ENCODE results near the gene RAP1GAP. TPM values are rescaled to one million over a fixed set of nuclear protein-coding genes. Genes with fewer than 3 reads are reported as not detected.
A peak's percentile ranks its signal among the peaks of the same experiment; 100 is the strongest.
"Not testable (repeated sequence)": the region's sequence is repeated elsewhere in the genome, so short reads cannot be mapped to it uniquely, and the experiment has no call there.

Gene RAP1GAP
- total and polyA plus RNA-seq, 8 donors, result 21.1 to 117 (median 59.2) TPM

DNA sequence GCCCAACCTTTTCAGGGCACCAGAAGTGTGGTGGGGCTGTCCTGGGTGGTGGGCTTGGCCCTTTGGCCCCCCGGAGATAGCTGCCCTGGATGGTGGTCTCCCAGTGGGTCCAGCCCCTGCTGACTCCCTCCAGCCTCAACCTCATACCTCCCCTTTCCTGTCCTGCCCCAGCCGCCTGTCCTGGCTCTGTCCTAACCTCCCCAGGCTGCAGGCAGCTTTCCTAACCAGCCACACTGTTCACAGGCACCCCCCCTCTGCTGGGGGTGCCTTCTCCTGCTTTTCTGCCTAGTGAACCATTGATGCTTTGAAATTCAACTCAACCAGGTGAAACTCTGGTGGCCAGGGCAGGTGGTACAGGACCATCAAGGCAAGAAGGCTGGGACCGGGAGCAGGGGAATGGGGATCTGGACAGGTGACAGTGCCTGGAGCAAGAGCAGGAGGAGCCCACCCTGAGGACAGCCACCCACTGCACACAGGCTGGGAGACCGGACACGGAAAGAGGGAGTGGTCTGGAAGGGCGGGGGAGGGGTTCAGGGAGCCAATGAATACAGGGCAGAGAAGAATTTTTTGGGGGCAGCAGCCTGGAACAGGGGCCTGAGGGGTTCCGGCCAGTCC, 35.9 kb downstream of the RAP1GAP start:
- intact Hi-C loops (cut with DNase I; ENCODE audit: low total_unique reads), result no loop called here
- Histone ChIP-seq H3K9me3 (no peaks in the 10 kb centered on the region), H3K4me1 (peaks cover 25 to 44% (median 39%) of the 10 kb centered on the region in 4 donors), H3K27me3 (peaks cover 0 to 46% (median 0%) of the 10 kb centered on the region in 3 donors), H3K4me3 (no peak overlapping the region), H3K36me3 (no peaks in the 10 kb centered on the region), H3K27ac (peak overlapping the region; percentile 39 to 85 (median 78))
- WGBS, 5 donors, result 50 to 71% (median 59%) methylated on average over 7 of the region's 7 CpGs
- no peak for TF ChIP-seq POLR2A (IDR thresholded peaks at IDR 0.05)
- no peak for TF ChIP-seq POLR2AphosphoS5 (IDR thresholded peaks at IDR 0.05)
- TF ChIP-seq, protein P1, sequence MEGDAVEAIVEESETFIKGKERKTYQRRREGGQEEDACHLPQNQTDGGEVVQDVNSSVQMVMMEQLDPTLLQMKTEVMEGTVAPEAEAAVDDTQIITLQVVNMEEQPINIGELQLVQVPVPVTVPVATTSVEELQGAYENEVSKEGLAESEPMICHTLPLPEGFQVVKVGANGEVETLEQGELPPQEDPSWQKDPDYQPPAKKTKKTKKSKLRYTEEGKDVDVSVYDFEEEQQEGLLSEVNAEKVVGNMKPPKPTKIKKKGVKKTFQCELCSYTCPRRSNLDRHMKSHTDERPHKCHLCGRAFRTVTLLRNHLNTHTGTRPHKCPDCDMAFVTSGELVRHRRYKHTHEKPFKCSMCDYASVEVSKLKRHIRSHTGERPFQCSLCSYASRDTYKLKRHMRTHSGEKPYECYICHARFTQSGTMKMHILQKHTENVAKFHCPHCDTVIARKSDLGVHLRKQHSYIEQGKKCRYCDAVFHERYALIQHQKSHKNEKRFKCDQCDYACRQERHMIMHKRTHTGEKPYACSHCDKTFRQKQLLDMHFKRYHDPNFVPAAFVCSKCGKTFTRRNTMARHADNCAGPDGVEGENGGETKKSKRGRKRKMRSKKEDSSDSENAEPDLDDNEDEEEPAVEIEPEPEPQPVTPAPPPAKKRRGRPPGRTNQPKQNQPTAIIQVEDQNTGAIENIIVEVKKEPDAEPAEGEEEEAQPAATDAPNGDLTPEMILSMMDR (IDR thresholded peaks at IDR 0.05), result no peak
- no peak for TF ChIP-seq EP300 (IDR thresholded peaks at IDR 0.05)
- no peak for DNase-seq

DNA sequence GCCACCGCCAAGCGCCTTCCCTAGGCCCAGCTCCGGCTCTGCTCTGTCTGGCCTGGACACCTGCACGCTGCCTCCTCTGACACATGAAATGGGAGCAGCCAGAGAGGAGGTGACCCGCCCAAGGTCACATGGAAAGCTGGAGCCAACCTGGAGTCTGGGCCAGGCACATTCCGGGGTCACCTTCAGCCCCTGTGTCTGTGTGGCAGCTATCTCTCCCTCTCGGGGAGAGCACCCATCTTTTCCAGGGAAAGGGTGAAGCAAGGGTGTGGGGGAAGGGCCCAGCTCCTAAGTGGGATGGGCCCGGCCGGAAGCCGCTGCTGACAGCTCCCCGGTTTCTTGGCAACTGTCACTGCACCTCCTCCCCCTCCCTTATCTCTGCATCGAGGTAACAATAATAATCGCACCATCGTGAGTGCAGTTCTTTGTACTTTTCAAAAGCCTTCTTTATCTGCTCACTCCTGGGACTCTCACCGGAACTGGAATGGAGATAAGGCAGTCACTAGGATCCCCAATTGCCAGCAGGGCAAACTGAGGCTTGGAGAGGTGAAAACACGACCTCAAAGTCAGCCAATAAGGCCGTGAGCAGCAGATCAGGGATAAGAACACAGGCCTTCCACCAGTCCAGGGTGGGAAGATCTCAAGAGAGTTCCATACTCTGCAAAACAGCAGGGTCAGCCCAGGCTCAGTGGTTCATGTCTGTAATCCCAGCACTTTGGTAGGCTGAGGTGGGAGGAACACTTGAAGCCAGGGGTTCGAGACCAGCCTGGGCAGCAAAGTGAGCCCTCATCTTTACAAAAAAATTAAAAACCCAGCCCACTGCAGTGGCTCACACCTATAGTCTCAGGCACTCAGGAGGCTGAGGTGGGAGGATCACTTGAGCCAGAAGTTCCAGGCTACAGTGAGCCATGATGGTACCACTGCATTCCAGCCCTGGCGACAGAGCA, 36.9 kb downstream of the RAP1GAP start:
- Histone ChIP-seq H3K27ac (peak overlapping the region in 4 of 5 donors; percentile 39 to 85 (median 81)), H3K4me1 (peaks cover 23 to 44% (median 37%) of the 10 kb centered on the region in 4 donors), H3K4me3 (no peak overlapping the region), H3K27me3 (peaks cover 0 to 50% (median 0%) of the 10 kb centered on the region in 3 donors), H3K9me3 (no peaks in the 10 kb centered on the region), H3K36me3 (no peaks in the 10 kb centered on the region)
- TF ChIP-seq POLR2AphosphoS5 (IDR thresholded peaks at IDR 0.05) (peak in 1 of 3 donors; percentile 53), POLR2A (IDR thresholded peaks at IDR 0.05) (no peak), EP300 (IDR thresholded peaks at IDR 0.05) (no peak)
- 24 to 51% (median 37%) methylated on average over 17 to 19 of the region's 19 CpGs for WGBS, 5 donors
- DNase-seq, result peak; percentile 64 to 73
- intact Hi-C loops (cut with DNase I; ENCODE audit: low total_unique reads), result no loop called here

DNA sequence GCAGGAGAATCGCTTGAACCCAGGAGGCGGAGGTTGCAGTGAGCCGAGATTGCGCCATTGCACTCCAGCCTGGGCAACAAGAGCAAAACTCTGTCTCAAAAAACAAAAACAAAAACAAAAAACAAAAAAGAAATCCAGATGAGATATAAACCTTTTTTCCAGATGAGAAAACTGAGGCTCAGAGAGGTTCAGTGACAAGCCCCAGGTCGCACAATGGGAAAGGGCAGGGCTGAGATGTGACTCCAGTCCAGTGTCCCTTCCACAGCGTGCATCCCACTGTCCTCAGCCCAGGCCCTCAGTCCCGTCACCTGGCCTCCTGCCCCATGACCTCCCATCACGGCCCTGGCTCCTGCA, 37.6 kb downstream of the RAP1GAP start:
- H3K27me3 ChIP-seq, result peaks cover 0 to 50% (median 0%) of the 10 kb centered on the region in 3 donors
- WGBS, 5 donors, result 74 to 92% (median 81%) methylated on average over 8 of the region's 8 CpGs
- DNase-seq; intact Hi-C loops (cut with DNase I; ENCODE audit: low total_unique reads); H3K9me3 ChIP-seq; H3K4me3 ChIP-seq; H3K36me3 ChIP-seq: not testable (repeated sequence)
- peaks cover 29 to 46% (median 40%) of the 10 kb centered on the region in 4 donors for H3K4me1 ChIP-seq
- H3K27ac ChIP-seq, result peak overlapping the region in 4 of 5 donors; percentile 13 to 85 (median 81)

DNA sequence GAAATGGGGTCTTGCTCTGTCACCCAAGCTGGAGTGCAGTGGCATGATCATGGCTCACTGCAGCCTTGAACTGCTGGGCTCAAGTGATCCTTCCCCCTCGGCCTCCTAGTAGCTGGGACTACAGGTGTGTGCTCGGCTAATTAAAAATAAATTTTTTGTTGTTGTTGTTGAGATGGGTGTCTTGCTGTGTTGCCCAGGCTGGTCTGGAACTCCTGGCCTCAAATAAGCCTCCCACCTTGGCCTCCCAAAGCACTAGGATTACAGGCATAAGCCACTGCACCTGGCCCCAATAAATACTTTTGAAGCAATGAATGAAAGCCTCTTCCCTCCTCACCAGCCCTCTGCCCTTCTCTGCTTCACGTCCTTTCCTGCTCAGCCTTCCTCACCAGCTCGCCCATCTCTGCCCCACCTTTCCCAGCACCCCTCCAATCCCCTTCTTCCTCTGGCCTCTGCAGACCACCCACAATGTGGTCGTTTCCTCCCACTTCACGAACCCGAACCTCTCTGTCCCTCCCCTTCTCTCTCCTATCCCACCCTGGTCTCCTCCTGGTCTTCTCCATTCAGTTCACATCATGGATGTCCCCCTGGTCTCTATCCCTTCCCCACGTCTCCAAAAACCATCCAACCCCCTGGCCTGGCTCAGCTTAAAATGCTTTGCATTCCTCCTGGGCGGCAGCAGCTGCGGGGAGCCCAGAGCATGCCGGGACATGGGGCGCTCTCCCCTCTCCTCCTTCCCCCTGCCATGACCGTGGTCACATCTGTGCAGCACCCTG, 38.4 kb downstream of the RAP1GAP start:
- intact Hi-C loops (cut with DNase I; ENCODE audit: low total_unique reads), result no loop called here
- WGBS, 5 donors, result 68 to 78% (median 69%) methylated on average over 13 of the region's 13 CpGs
- no peak for TF ChIP-seq POLR2AphosphoS5 (IDR thresholded peaks at IDR 0.05)
- no peak for TF ChIP-seq POLR2A (IDR thresholded peaks at IDR 0.05)
- TF ChIP-seq, protein P1 (IDR thresholded peaks at IDR 0.05), result no peak
- no peak for TF ChIP-seq EP300 (IDR thresholded peaks at IDR 0.05)
- Histone ChIP-seq H3K36me3 (no peaks in the 10 kb centered on the region), H3K27me3 (peaks cover 0 to 50% (median 0%) of the 10 kb centered on the region in 3 donors), H3K9me3 (no peaks in the 10 kb centered on the region), H3K27ac (peak overlapping the region in 2 of 5 donors; percentile 78 to 85), H3K4me1 (peaks cover 30 to 54% (median 46%) of the 10 kb centered on the region in 4 donors), H3K4me3 (no peak overlapping the region)
- DNase-seq, result no peak

DNA sequence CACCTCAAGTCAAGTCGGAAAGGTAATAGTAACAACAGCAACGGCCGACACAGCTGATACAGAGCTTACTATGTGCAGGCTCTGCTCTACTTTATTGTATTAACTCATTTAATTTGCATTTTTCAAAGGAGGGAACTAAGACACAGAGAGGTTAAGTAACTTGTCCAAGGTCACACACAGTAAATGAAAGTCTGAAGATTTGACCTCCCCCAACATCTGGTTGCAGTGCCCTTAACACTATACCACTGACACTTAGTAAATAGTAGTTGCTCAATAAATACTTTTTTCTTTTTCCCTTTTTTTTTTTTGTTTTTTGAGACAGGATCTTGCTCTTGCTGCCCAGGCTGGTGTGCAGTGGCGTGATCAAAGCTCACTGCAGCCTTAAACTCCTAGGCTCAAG, 39.2 kb downstream of the RAP1GAP start:
- TF ChIP-seq, protein P1 (IDR thresholded peaks at IDR 0.05), result no peak
- TF ChIP-seq POLR2AphosphoS5 (IDR thresholded peaks at IDR 0.05) (no peak), EP300 (IDR thresholded peaks at IDR 0.05) (no peak), POLR2A (IDR thresholded peaks at IDR 0.05) (no peak)
- Histone ChIP-seq H3K27ac (no peak overlapping the region), H3K4me3 (no peak overlapping the region), H3K27me3 (peaks cover 0 to 51% (median 0%) of the 10 kb centered on the region in 3 donors), H3K36me3 (no peaks in the 10 kb centered on the region), H3K4me1 (peaks cover 33 to 59% (median 49%) of the 10 kb centered on the region in 4 donors), H3K9me3 (no peaks in the 10 kb centered on the region)
- DNase-seq, result no peak
- 85 to 91% (median 90%) methylated on average over 4 of the region's 4 CpGs for WGBS, 5 donors
- intact Hi-C loops (cut with DNase I; ENCODE audit: low total_unique reads), result no loop called here

Measured in stomach (tissue), 9 donors.